ENCODE data around the gene RAD51B.

The RAD51B gene

DNA sequence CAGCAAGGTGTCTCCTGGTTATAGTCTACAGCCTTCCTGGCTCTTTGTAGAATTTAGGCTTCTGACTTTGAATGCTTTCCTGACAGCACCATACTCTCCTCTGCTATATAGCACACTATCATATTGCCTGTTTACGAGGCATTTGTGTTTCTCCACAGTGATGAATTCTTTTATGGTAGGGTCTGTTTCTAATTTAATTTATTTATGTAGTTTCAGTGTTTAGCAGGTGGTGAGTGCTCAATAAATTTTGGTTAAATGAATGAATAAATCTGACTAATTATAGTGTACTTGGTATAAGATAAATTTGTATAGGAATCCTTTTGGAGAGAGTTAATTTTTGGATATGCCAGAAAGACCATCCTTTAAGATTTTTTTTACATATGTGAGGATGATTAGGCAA, 115.3 kb downstream of the RAD51B start:
- TF ChIP-seq, protein P1, sequence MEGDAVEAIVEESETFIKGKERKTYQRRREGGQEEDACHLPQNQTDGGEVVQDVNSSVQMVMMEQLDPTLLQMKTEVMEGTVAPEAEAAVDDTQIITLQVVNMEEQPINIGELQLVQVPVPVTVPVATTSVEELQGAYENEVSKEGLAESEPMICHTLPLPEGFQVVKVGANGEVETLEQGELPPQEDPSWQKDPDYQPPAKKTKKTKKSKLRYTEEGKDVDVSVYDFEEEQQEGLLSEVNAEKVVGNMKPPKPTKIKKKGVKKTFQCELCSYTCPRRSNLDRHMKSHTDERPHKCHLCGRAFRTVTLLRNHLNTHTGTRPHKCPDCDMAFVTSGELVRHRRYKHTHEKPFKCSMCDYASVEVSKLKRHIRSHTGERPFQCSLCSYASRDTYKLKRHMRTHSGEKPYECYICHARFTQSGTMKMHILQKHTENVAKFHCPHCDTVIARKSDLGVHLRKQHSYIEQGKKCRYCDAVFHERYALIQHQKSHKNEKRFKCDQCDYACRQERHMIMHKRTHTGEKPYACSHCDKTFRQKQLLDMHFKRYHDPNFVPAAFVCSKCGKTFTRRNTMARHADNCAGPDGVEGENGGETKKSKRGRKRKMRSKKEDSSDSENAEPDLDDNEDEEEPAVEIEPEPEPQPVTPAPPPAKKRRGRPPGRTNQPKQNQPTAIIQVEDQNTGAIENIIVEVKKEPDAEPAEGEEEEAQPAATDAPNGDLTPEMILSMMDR (conservative IDR thresholded peaks at IDR 0.05; ENCODE audit: low read depth, low read length) = no peak
- H3K4me3 ChIP-seq (ENCODE audit: low read length) = no peak overlapping the region
- no peak for DNase-seq (ENCODE audit: low read depth)

DNA sequence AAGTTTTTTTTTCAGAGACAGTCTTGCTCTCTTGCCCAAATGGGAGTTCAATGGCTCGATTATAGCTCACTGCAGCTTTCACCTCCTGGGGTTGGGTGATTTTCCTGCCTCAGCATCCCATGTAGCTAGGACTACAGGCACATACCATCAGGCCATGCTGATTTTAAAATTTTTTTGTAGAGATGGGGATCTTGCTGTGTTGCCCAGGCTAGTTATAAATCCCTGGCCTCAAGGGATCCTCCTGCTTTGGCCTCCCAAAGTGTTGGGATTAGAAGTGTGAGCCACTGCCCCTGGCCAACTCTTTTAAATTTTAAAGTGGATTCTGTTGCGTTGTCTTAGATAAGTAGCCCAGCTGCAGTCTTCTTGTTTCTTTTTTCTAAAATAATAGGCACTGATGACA, 115.8 kb downstream of the RAD51B start:
- no peak overlapping the region for H3K4me3 ChIP-seq (ENCODE audit: low read length)
- TF ChIP-seq, protein P1 (conservative IDR thresholded peaks at IDR 0.05; ENCODE audit: low read depth, low read length) = no peak
- no peak for DNase-seq (ENCODE audit: low read depth)

DNA sequence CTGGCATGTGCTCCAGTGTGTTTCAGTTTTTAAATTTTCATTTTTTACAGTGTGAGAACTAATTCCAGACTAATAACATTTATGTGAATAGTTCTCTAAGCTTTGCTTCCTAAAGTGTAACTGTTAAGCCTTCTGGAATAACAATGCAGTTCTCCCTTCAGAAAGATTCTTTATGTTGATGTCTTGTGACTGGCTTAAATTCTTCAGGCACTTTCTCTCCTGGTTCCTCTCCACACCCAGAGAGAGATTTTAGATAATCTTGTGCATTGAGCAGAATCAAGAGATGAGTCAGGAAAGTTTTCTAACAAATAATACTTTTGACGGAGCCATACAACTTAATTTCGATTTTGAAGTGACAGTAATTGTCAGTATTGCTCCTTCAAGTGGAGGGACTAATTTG, 118.5 kb downstream of the RAD51B start:
- TF ChIP-seq, protein P1 (conservative IDR thresholded peaks at IDR 0.05; ENCODE audit: low read depth, low read length) = no peak
- DNase-seq (ENCODE audit: low read depth) = peak; percentile 75
- no peak overlapping the region for H3K4me3 ChIP-seq (ENCODE audit: low read length)

DNA sequence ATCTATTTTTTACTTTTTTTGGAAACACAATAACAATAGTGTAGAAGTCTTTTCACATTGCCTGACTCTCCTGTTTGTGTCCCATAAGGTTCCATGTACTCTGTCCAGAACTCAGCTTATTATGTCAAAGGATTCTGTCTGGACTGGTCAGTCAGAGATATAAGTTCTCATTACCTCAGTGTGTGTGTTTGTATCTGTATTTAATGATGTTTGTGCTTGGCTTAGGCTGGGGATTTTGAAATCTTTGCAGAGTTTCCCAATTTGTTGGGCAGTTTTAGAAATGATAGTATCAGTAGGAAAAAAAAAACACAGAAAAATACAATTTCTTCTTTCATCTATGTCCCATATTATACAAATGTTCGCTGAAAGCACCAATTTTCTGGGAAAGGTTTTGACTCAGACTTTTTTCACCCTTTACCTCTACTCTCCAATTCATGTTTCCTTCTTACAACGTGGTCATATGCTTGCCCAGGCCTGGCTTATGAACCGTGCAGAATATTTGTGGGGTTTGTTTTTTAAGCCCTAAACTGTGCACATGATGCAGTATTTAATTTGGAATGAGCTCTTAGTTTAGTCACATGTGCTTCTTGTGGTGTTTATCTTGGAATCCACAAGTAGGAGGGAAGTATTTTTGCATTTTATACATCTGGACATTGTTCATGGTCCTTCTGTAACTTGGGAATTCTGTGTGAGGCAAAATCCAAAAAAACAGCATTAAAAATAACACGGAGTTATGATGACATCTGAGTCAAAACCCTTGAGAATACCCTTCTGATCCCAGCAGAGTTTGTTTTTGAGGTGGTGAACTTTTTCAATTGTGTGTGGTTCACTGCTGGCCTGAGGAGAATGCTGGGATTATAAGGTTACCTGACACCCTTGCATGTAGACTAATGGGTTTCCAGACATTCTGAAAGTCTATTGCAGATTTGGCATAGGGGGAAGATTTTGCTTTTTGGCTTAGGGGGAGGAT, 121.2 kb downstream of the RAD51B start:
- no peak overlapping the region for H3K4me3 ChIP-seq (ENCODE audit: low read length)
- TF ChIP-seq, protein P1 (conservative IDR thresholded peaks at IDR 0.05; ENCODE audit: low read depth, low read length) = no peak
- DNase-seq (ENCODE audit: low read depth) = peak; percentile 92

DNA sequence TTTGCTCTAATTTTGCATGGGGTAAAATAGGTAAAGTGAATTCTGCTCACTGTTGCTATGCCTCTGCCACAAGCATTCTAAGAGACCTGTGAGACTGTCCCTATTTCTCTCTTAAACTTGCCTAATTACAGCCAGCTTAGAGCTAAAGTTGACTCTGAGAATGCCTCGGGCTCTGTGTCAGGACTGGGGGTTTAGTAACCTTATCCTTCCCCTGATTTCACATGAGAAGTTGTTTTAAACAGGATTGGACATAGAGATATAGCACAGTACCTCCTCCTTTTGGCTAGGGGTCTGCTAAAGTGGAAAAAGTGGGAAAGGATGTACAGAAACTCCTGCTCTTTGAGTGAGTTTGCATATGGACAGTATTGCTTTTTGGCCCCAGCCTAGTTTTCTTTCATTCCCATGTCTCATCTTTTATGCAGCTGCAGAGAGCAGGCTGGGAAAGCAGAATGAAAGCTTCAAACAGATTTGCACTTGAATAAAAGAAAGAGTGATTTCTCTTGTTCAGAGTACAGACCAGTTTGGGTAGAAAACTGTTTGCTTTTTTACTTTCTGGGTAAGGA, 122.0 kb downstream of the RAD51B start:
- TF ChIP-seq, protein P1 (conservative IDR thresholded peaks at IDR 0.05; ENCODE audit: low read depth, low read length) = no peak
- no peak for DNase-seq (ENCODE audit: low read depth)
- H3K4me3 ChIP-seq (ENCODE audit: low read length) = no peak overlapping the region

DNA sequence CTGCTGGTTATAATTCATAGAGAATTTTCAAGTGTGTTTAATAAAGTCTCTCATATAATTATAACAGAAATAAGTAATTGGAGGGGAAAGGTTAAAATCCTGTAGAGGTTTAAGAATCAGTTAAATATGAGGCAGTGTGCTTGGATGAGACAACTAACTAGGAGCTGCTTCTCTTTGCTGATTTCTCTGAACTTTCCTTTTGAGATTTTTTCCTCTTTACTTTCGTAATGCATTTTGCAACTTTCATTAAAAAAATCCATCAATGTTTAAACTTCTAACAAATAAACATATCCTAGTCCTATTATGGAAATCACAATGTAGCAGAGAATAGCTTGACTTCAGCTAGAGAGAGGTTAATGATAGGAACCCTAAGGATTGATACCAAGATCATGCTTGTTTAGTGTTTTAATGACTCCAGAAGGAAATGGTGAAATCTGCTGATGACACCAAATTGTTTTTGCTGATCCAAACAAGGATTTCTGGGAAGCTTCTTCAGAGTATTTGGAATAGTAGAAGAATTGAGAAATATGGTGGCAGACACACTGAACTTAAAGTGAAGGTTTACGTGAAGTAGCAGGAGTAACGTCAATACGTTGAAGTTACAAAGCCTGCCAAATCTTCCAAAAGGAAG, 122.6 kb downstream of the RAD51B start:
- no peak overlapping the region for H3K4me3 ChIP-seq (ENCODE audit: low read length)

More for the DNA sequence above, 122.6 kb downstream of the RAD51B start:
- TF ChIP-seq, protein P1 (conservative IDR thresholded peaks at IDR 0.05; ENCODE audit: low read depth, low read length) = no peak
- no peak for DNase-seq (ENCODE audit: low read depth)
